ENCODE results near the gene FILIP1. TPM values are rescaled to one million over a fixed set of nuclear protein-coding genes. Genes with fewer than 3 reads are reported as not detected.

The FILIP1 gene
- total RNA-seq, 1 donor from 2014 or later = 2.0 TPM

- Mint-ChIP-seq H3K36me3 (ENCODE audit: low read depth, unreplicated experiment) (peaks cover 1% of the 10 kb centered on the region), H3K27me3 (ENCODE audit: low read depth, unreplicated experiment) (no peaks in the 10 kb centered on the region), H3K4me3 (ENCODE audit: unreplicated experiment) (no peak overlapping the region), H3K27ac (ENCODE audit: unreplicated experiment) (no peak overlapping the region), H3K4me1 (ENCODE audit: low read depth, unreplicated experiment) (peaks cover 9% of the 10 kb centered on the region), H3K9me3 (ENCODE audit: unreplicated experiment) (no peaks in the 10 kb centered on the region)
- TF ChIP-seq CTCF (IDR thresholded peaks at IDR 0.05; ENCODE audit: insufficient read depth, low read depth, low read length) (no peak), EZH2 (IDR thresholded peaks at IDR 0.05; ENCODE audit: insufficient read depth, low read length) (no peak)
- H3K4me1 ChIP-seq (ENCODE audit: insufficient read depth, low read length) = no peaks in the 10 kb centered on the region
- no peaks in the 10 kb centered on the region for H3K27me3 ChIP-seq (ENCODE audit: insufficient read depth, low read length)
- H3K27ac ChIP-seq (ENCODE audit: low read depth, low read length) = no peak overlapping the region
- no peak for FAIRE-seq
- H3K9ac ChIP-seq (ENCODE audit: low read length) = no peak overlapping the region
- no peak overlapping the region for H3K4me3 ChIP-seq (ENCODE audit: insufficient read depth, low read depth, low read length)
- no peaks in the 10 kb centered on the region for H3K36me3 ChIP-seq (ENCODE audit: insufficient read depth, low read length)
- H3K4me2 ChIP-seq (ENCODE audit: low read length) = no peak overlapping the region
- no peak overlapping the region for H2AFZ ChIP-seq (ENCODE audit: low read depth, low read length)
- no peaks in the 10 kb centered on the region for H3K9me3 ChIP-seq (ENCODE audit: insufficient read depth, low read depth, low read length)
- H4K20me1 ChIP-seq (ENCODE audit: insufficient read depth, low read length) = no peaks in the 10 kb centered on the region
- no peak for DNase-seq (ENCODE audit: low read depth)
- no peaks in the 10 kb centered on the region for H3K79me2 ChIP-seq (ENCODE audit: insufficient read depth, low read length)
These were observed 62.8 kb downstream of the FILIP1 start for GRCh38 chr6:75430631-75431325.

GRCh38 chr6:75429061-75429703, 64.4 kb downstream of the FILIP1 start:
- H3K9me3 Mint-ChIP-seq (ENCODE audit: unreplicated experiment) = no peaks in the 10 kb centered on the region
- no peaks in the 10 kb centered on the region for H3K27me3 Mint-ChIP-seq (ENCODE audit: low read depth, unreplicated experiment)
- H3K79me2 ChIP-seq (ENCODE audit: insufficient read depth, low read length) = no peaks in the 10 kb centered on the region
- no peak overlapping the region for H3K9ac ChIP-seq (ENCODE audit: low read length)
- DNase-seq (ENCODE audit: low read depth) (no peak), FAIRE-seq (no peak)
- no peak overlapping the region for H3K27ac ChIP-seq (ENCODE audit: low read depth, low read length)
- no peak overlapping the region for H2AFZ ChIP-seq (ENCODE audit: low read depth, low read length)
- H3K4me3 ChIP-seq (ENCODE audit: insufficient read depth, low read depth, low read length) = no peak overlapping the region
- H3K4me3 Mint-ChIP-seq (ENCODE audit: unreplicated experiment) = no peak overlapping the region
- H4K20me1 ChIP-seq (ENCODE audit: insufficient read depth, low read length) = no peaks in the 10 kb centered on the region
- H3K36me3 Mint-ChIP-seq (ENCODE audit: low read depth, unreplicated experiment) = peaks cover 1% of the 10 kb centered on the region
- TF ChIP-seq EZH2 (IDR thresholded peaks at IDR 0.05; ENCODE audit: insufficient read depth, low read length) = no peak
- H3K4me1 ChIP-seq (ENCODE audit: insufficient read depth, low read length) = peaks cover 4% of the 10 kb centered on the region
- H3K4me1 Mint-ChIP-seq (ENCODE audit: low read depth, unreplicated experiment) = peaks cover 9% of the 10 kb centered on the region
- no peaks in the 10 kb centered on the region for H3K36me3 ChIP-seq (ENCODE audit: insufficient read depth, low read length)
- H3K4me2 ChIP-seq (ENCODE audit: low read length) = no peak overlapping the region
- H3K27me3 ChIP-seq (ENCODE audit: insufficient read depth, low read length) = no peaks in the 10 kb centered on the region
- no peaks in the 10 kb centered on the region for H3K9me3 ChIP-seq (ENCODE audit: insufficient read depth, low read depth, low read length)
- H3K27ac Mint-ChIP-seq (ENCODE audit: unreplicated experiment) = no peak overlapping the region

GRCh38 chr6:75428204-75428603, 65.4 kb downstream of the FILIP1 start:
- Histone ChIP-seq H3K4me2 (ENCODE audit: low read length) (no peak overlapping the region), H3K27ac (ENCODE audit: low read depth, low read length) (no peak overlapping the region), H3K4me1 (ENCODE audit: insufficient read depth, low read length) (peaks cover 4% of the 10 kb centered on the region), H3K79me2 (ENCODE audit: insufficient read depth, low read length) (no peaks in the 10 kb centered on the region), H3K9me3 (ENCODE audit: insufficient read depth, low read depth, low read length) (no peaks in the 10 kb centered on the region), H2AFZ (ENCODE audit: low read depth, low read length) (no peak overlapping the region), H4K20me1 (ENCODE audit: insufficient read depth, low read length) (no peaks in the 10 kb centered on the region), H3K4me3 (ENCODE audit: insufficient read depth, low read depth, low read length) (no peak overlapping the region), H3K36me3 (ENCODE audit: insufficient read depth, low read length) (no peaks in the 10 kb centered on the region), H3K27me3 (ENCODE audit: insufficient read depth, low read length) (no peaks in the 10 kb centered on the region), H3K9ac (ENCODE audit: low read length) (no peak overlapping the region)
- H3K27me3 Mint-ChIP-seq (ENCODE audit: low read depth, unreplicated experiment) = no peaks in the 10 kb centered on the region
- TF ChIP-seq EZH2 (IDR thresholded peaks at IDR 0.05; ENCODE audit: insufficient read depth, low read length) (no peak), CTCF (IDR thresholded peaks at IDR 0.05; ENCODE audit: insufficient read depth, low read depth, low read length) (no peak)
- no peak for DNase-seq (ENCODE audit: low read depth)
- no peak overlapping the region for H3K27ac Mint-ChIP-seq (ENCODE audit: unreplicated experiment)
- no peaks in the 10 kb centered on the region for H3K9me3 Mint-ChIP-seq (ENCODE audit: unreplicated experiment)
- H3K4me3 Mint-ChIP-seq (ENCODE audit: unreplicated experiment) = no peak overlapping the region
- no peak for FAIRE-seq
- peaks cover 1% of the 10 kb centered on the region for H3K36me3 Mint-ChIP-seq (ENCODE audit: low read depth, unreplicated experiment)
- peaks cover 9% of the 10 kb centered on the region for H3K4me1 Mint-ChIP-seq (ENCODE audit: low read depth, unreplicated experiment)
